IgD-negative memory B cell (primary cell): ENCODE data around the gene RFLNA. TPM values are rescaled to one million over a fixed set of nuclear protein-coding genes. Genes with fewer than 3 reads are reported as not detected.

Experiments used
- H3K27ac Mint-ChIP-seq, 3 donors: one replicate each; pipeline ENCODE4 v1.8.0; 2020 to 2022; ENCODE audit warnings: mild to moderate bottlenecking in 3 of 3, mixed read lengths in 3 of 3, moderate library complexity in 1 of 3
- H3K27me3 Mint-ChIP-seq: one replicate; pipeline ENCODE4 v1.8.0; 2021; ENCODE audit warnings: mixed read lengths
- H3K36me3 Mint-ChIP-seq: one replicate; pipeline ENCODE4 v1.8.0; 2020; ENCODE audit warnings: mild to moderate bottlenecking, mixed read lengths
- H3K4me1 Mint-ChIP-seq, 3 donors: one replicate each; pipeline ENCODE4 v1.8.0; 2020 to 2022; ENCODE audit warnings: mixed read lengths in 3 of 3, mild to moderate bottlenecking in 1 of 3
- H3K4me3 Mint-ChIP-seq, 4 donors: one replicate each; pipeline ENCODE4 v1.8.0; 2020 to 2022; ENCODE audit warnings: mild to moderate bottlenecking in 4 of 4, mixed read lengths in 4 of 4, moderate library complexity in 3 of 4
- H3K9me3 Mint-ChIP-seq, 3 donors: one replicate each; pipeline ENCODE4 v1.8.0; 2020 to 2021; ENCODE audit warnings: mixed read lengths in 3 of 3, mild to moderate bottlenecking in 1 of 3
- polyA plus RNA-seq: library from polyadenylated mRNA; unstranded; fragments of 300-500 nt; fragmentation: Illumina TruSeq; gene quantifications from one replicate; pipeline ENCODE4 v1.2.3, GENCODE V29; 2021

RFLNA gene
- polyA plus RNA-seq, 1 donor from 2014 or later = not detected

- H3K9me3 Mint-ChIP-seq = peaks cover 0 to 4% (median 0%) of the 10 kb centered on the region in 3 donors
- H3K4me3 Mint-ChIP-seq = no peak overlapping the region
- H3K36me3 Mint-ChIP-seq = no peaks in the 10 kb centered on the region
- H3K27ac Mint-ChIP-seq = no peak overlapping the region
- H3K27me3 Mint-ChIP-seq = peaks cover 30% of the 10 kb centered on the region
- H3K4me1 Mint-ChIP-seq = no peaks in the 10 kb centered on the region
These were observed 18.6 kb upstream of the RFLNA start for GRCh38 chr12:124276337-124276736.

- Mint-ChIP-seq H3K36me3 (no peaks in the 10 kb centered on the region), H3K4me1 (no peaks in the 10 kb centered on the region), H3K27ac (no peak overlapping the region), H3K4me3 (no peak overlapping the region), H3K27me3 (peaks cover 34% of the 10 kb centered on the region), H3K9me3 (peaks cover 0 to 5% (median 0%) of the 10 kb centered on the region in 3 donors)
These were observed 17.3 kb upstream of the RFLNA start for GRCh38 chr12:124277394-124278241.

- no peaks in the 10 kb centered on the region for H3K36me3 Mint-ChIP-seq
- H3K4me3 Mint-ChIP-seq = no peak overlapping the region
- H3K27me3 Mint-ChIP-seq = peaks cover 37% of the 10 kb centered on the region
- no peak overlapping the region for H3K27ac Mint-ChIP-seq
- no peaks in the 10 kb centered on the region for H3K4me1 Mint-ChIP-seq
- peaks cover 0 to 5% (median 0%) of the 10 kb centered on the region in 3 donors for H3K9me3 Mint-ChIP-seq
These were observed 16.3 kb upstream of the RFLNA start for GRCh38 chr12:124278389-124279101.

- H3K9me3 Mint-ChIP-seq = peaks cover 0 to 8% (median 0%) of the 10 kb centered on the region in 3 donors
- no peak overlapping the region for H3K4me3 Mint-ChIP-seq
- peaks cover 37% of the 10 kb centered on the region for H3K27me3 Mint-ChIP-seq
- H3K4me1 Mint-ChIP-seq = no peaks in the 10 kb centered on the region
- no peaks in the 10 kb centered on the region for H3K36me3 Mint-ChIP-seq
- no peak overlapping the region for H3K27ac Mint-ChIP-seq
These were observed 15.6 kb upstream of the RFLNA start for GRCh38 chr12:124279315-124279714.

GRCh38 chr12:124279846-124280360 is 15.0 kb upstream of the RFLNA start:
- peaks cover 37% of the 10 kb centered on the region for H3K27me3 Mint-ChIP-seq
- no peak overlapping the region for H3K4me3 Mint-ChIP-seq
- H3K9me3 Mint-ChIP-seq = peaks cover 3 to 14% (median 4%) of the 10 kb centered on the region in 3 donors
- H3K36me3 Mint-ChIP-seq = no peaks in the 10 kb centered on the region
- H3K27ac Mint-ChIP-seq = no peak overlapping the region
- no peaks in the 10 kb centered on the region for H3K4me1 Mint-ChIP-seq

- Mint-ChIP-seq H3K27ac (no peak overlapping the region), H3K9me3 (peaks cover 7 to 20% (median 13%) of the 10 kb centered on the region in 3 donors), H3K4me3 (no peak overlapping the region), H3K27me3 (peaks cover 34% of the 10 kb centered on the region), H3K36me3 (peaks cover 2% of the 10 kb centered on the region), H3K4me1 (no peaks in the 10 kb centered on the region)
These were observed 13.6 kb upstream of the RFLNA start for GRCh38 chr12:124281309-124281708.

GRCh38 chr12:124282287-124282686 is 12.6 kb upstream of the RFLNA start:
- peaks cover 7 to 20% (median 16%) of the 10 kb centered on the region in 3 donors for H3K9me3 Mint-ChIP-seq
- H3K27me3 Mint-ChIP-seq = peaks cover 27% of the 10 kb centered on the region
- H3K4me1 Mint-ChIP-seq = no peaks in the 10 kb centered on the region
- H3K27ac Mint-ChIP-seq = no peak overlapping the region
- no peak overlapping the region for H3K4me3 Mint-ChIP-seq
- H3K36me3 Mint-ChIP-seq = peaks cover 2% of the 10 kb centered on the region

- Mint-ChIP-seq H3K27me3 (peaks cover 32% of the 10 kb centered on the region), H3K4me3 (peak overlapping the region in 1 of 4 donors; percentile 52), H3K36me3 (peaks cover 2% of the 10 kb centered on the region), H3K27ac (no peak overlapping the region), H3K4me1 (no peaks in the 10 kb centered on the region), H3K9me3 (peaks cover 7 to 20% (median 16%) of the 10 kb centered on the region in 3 donors)
These were observed 11.6 kb upstream of the RFLNA start for GRCh38 chr12:124283326-124283725.

- Mint-ChIP-seq H3K4me3 (no peak overlapping the region), H3K27me3 (peaks cover 28% of the 10 kb centered on the region), H3K9me3 (peaks cover 7 to 20% (median 16%) of the 10 kb centered on the region in 3 donors), H3K27ac (no peak overlapping the region), H3K4me1 (no peaks in the 10 kb centered on the region), H3K36me3 (peaks cover 2% of the 10 kb centered on the region)
These were observed 10.5 kb upstream of the RFLNA start for GRCh38 chr12:124284368-124284767.

- peaks cover 20% of the 10 kb centered on the region for H3K27me3 Mint-ChIP-seq
- peak overlapping the region in 1 of 3 donors; percentile 31 for H3K27ac Mint-ChIP-seq
- H3K4me1 Mint-ChIP-seq = no peaks in the 10 kb centered on the region
- H3K36me3 Mint-ChIP-seq = peaks cover 2% of the 10 kb centered on the region
- H3K9me3 Mint-ChIP-seq = peaks cover 7 to 16% (median 15%) of the 10 kb centered on the region in 3 donors
- peak overlapping the region in 1 of 4 donors; percentile 9 for H3K4me3 Mint-ChIP-seq
These were observed 8.5 kb upstream of the RFLNA start for GRCh38 chr12:124286414-124286813.

GRCh38 chr12:124286971-124287370 is 7.9 kb upstream of the RFLNA start:
- Mint-ChIP-seq H3K9me3 (peaks cover 7 to 18% (median 15%) of the 10 kb centered on the region in 3 donors), H3K4me3 (no peak overlapping the region), H3K27me3 (peaks cover 19% of the 10 kb centered on the region), H3K4me1 (no peaks in the 10 kb centered on the region), H3K27ac (no peak overlapping the region), H3K36me3 (peaks cover 2% of the 10 kb centered on the region)

GRCh38 chr12:124289634-124290600 is 5.0 kb upstream of the RFLNA start:
- Mint-ChIP-seq H3K27ac (no peak overlapping the region), H3K4me3 (no peak overlapping the region), H3K36me3 (peaks cover 2% of the 10 kb centered on the region), H3K4me1 (peaks cover 0 to 1% (median 0%) of the 10 kb centered on the region in 3 donors), H3K9me3 (peaks cover 3 to 15% (median 6%) of the 10 kb centered on the region in 3 donors), H3K27me3 (peaks cover 32% of the 10 kb centered on the region)

- H3K9me3 Mint-ChIP-seq = peaks cover 0 to 2% (median 0%) of the 10 kb centered on the region in 3 donors
- H3K27me3 Mint-ChIP-seq = peaks cover 36% of the 10 kb centered on the region
- no peak overlapping the region for H3K4me3 Mint-ChIP-seq
- H3K27ac Mint-ChIP-seq = no peak overlapping the region
- H3K36me3 Mint-ChIP-seq = no peaks in the 10 kb centered on the region
- H3K4me1 Mint-ChIP-seq = peaks cover 0 to 2% (median 1%) of the 10 kb centered on the region in 3 donors
These were observed 2.5 kb upstream of the RFLNA start for GRCh38 chr12:124292385-124292784.

- Mint-ChIP-seq H3K27ac (peak overlapping the region in 1 of 3 donors; percentile 67), H3K27me3 (peaks cover 34% of the 10 kb centered on the region), H3K4me1 (peaks cover 0 to 2% (median 1%) of the 10 kb centered on the region in 3 donors)
These were observed 1.4 kb upstream of the RFLNA start for GRCh38 chr12:124293286-124294003.

More at GRCh38 chr12:124293286-124294003, 1.4 kb upstream of the RFLNA start:
- Mint-ChIP-seq H3K36me3 (no peaks in the 10 kb centered on the region), H3K4me3 (no peak overlapping the region), H3K9me3 (peaks cover 0 to 2% (median 0%) of the 10 kb centered on the region in 3 donors)
